Breast epithelium (tissue), 3 donors: ENCODE data around the gene CASKIN1.

ENCODE experiments used
- CTCF ChIP-seq, 3 donors: fragments of 450-650 bp; IDR thresholded peaks; one replicate each; pipeline ENCODE4 v1.5.1; 2016 to 2017; ENCODE audit warnings: antibody characterized with exemption in 3 of 3, mild to moderate bottlenecking in 3 of 3, moderate library complexity in 3 of 3
- POLR2A ChIP-seq: fragments of 450-650 bp; IDR thresholded peaks from one replicate; pipeline ENCODE4 v1.6.1; 2016; ENCODE audit warnings: antibody characterized with exemption, mild to moderate bottlenecking, moderate library complexity
- POLR2AphosphoS5 ChIP-seq, 3 donors: sonication (generic); formaldehyde crosslinking; IDR thresholded peaks; one replicate each; pipeline ENCODE4 v1.6.1; 2017; ENCODE audit warnings: antibody characterized with exemption in 3 of 3

DNA sequence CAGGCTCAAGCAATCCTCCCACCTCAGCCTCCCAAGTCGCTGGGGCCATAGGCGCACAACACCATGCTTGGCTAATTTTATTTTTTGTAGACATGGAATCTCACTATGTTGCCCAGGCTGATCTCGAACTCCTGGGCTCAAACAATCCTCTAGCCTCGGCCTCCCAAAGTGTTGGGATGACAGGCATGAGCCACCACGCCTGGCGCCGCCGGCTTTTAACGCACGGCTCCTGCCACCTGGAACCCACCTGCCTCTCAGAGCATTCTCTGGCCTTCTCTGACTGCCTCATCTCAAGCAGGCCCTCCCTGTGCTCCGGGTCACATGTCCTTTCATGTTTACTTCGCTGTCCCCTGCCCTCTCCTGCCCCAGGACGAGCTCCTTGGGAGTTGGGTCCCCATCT lies 10.3 kb downstream of the CASKIN1 start:
- no peak for TF ChIP-seq CTCF (IDR thresholded peaks at IDR 0.05)
- TF ChIP-seq POLR2A = no peak
- no peak for TF ChIP-seq POLR2AphosphoS5 (IDR thresholded peaks at IDR 0.05)
